H1 (cell line): ENCODE results near the gene LYPD1. TPM values are rescaled to one million over a fixed set of nuclear protein-coding genes. Genes with fewer than 3 reads are reported as not detected.

ENCODE experiments used
- CTCF ChIA-PET: fragments of 300-600 bp; sonication (Branson Sonifier 250); formaldehyde crosslinking; loops from one replicate; lab custom pipeline; 2021; ENCODE audit not compliant: partially characterized antibody; lab: Charles Lee
- POLR2A ChIA-PET: fragments of 300-600 bp; sonication (Branson Sonifier 250); formaldehyde crosslinking; loops from one replicate; lab custom pipeline; 2021; ENCODE audit warnings: inconsistent platforms; ENCODE audit not compliant: partially characterized antibody; lab: Charles Lee
- DNase-seq, 2 experiments: peaks; one replicate each; pipeline versions ENCODE4 v3.0.0 to v3.0.0-alpha.2; 2010 to 2022; ENCODE audit warnings: low spot score in 2 of 2, low read depth in 1 of 2, mixed read lengths in 1 of 2
- FAIRE-seq: peaks from 2 replicates; lab custom pipeline; 2011; peaks lifted over from hg19 to GRCh38; lab: Jason Lieb, UNC
- H2AFZ ChIP-seq: 2 replicates; pipeline ENCODE4 v1.8.1; 2012; ENCODE audit warnings: low read length, inconsistent platforms
- H2AK5ac ChIP-seq: 2 replicates; pipeline ENCODE4 v1.6.1; 2013; ENCODE audit warnings: low read depth, low read length
- H2BK120ac ChIP-seq: replicated peaks from 2 replicates; pipeline ENCODE3; 2013; ENCODE audit warnings: low read depth, low read length, inconsistent platforms
- H2BK12ac ChIP-seq: 2 replicates; pipeline ENCODE4 v1.6.1; 2013; ENCODE audit warnings: low read depth, low read length
- H2BK15ac ChIP-seq: 2 replicates; pipeline ENCODE4 v1.6.1; 2013; ENCODE audit warnings: low read length
- H2BK20ac ChIP-seq: 2 replicates; pipeline ENCODE4 v1.6.1; 2013; ENCODE audit warnings: low read length
- H2BK5ac ChIP-seq: 2 replicates; pipeline ENCODE4 v1.6.1; 2013; ENCODE audit warnings: low read depth, low read length
- H3K14ac ChIP-seq: 2 replicates; pipeline ENCODE4 v1.6.1; 2013; ENCODE audit warnings: inconsistent platforms; ENCODE audit not compliant: insufficient read length
- H3K18ac ChIP-seq: 2 replicates; pipeline ENCODE4 v1.6.1; 2013; ENCODE audit warnings: low read length; ENCODE audit errors: extremely low read depth
- H3K23ac ChIP-seq: 2 replicates; pipeline ENCODE4 v1.6.1; 2013; ENCODE audit warnings: inconsistent platforms; ENCODE audit not compliant: insufficient read length
- H3K23me2 ChIP-seq: 2 replicates; pipeline ENCODE4 v1.6.1; 2013; ENCODE audit warnings: low read depth, low read length
- H3K27ac ChIP-seq: 2 replicates; pipeline ENCODE4 v1.6.1; 2011; ENCODE audit warnings: low read depth, low read length, inconsistent platforms
- H3K27me3 ChIP-seq, 4 experiments: replicated peaks in 1 of 4; 1 replicate in 1 of 4; 2 replicates in 3 of 4; pipeline versions ENCODE4 v1.6.1 to v1.8.1; 2011 to 2013; ENCODE audit warnings: low read length in 3 of 4, mild to moderate bottlenecking in 3 of 4, inconsistent platforms in 2 of 4, mixed read lengths in 2 of 4, moderate library complexity in 1 of 4; ENCODE audit not compliant: control insufficient read depth in 3 of 4, insufficient read depth in 3 of 4; ENCODE audit errors: extremely low read depth in 1 of 4
- H3K36me3 ChIP-seq, 4 experiments: 2 replicates each; pipeline versions ENCODE4 v1.6.1 to v1.8.1; 2011 to 2013; ENCODE audit warnings: mild to moderate bottlenecking in 4 of 4, low read length in 3 of 4, moderate library complexity in 2 of 4, control low read depth in 1 of 4, inconsistent platforms in 1 of 4; ENCODE audit not compliant: insufficient read depth in 4 of 4, control insufficient read depth in 2 of 4
- H3K4ac ChIP-seq: replicated peaks from 2 replicates; pipeline ENCODE3; 2013; ENCODE audit warnings: low read length, low read depth, mixed read lengths, inconsistent platforms; ENCODE audit not compliant: insufficient read length
- H3K4me1 ChIP-seq, 4 experiments: replicated peaks in 1 of 4; 1 replicate in 1 of 4; 2 replicates in 3 of 4; pipeline versions ENCODE4 v1.6.1 to v1.8.1; 2011 to 2013; ENCODE audit warnings: low read length in 3 of 4, inconsistent platforms in 2 of 4, mixed read lengths in 1 of 4; ENCODE audit not compliant: insufficient read depth in 4 of 4, control insufficient read depth in 3 of 4
- H3K4me2 ChIP-seq, 2 experiments: 2 replicates each; pipeline versions ENCODE4 v1.6.1 to v1.8.1; 2011 to 2013; ENCODE audit warnings: low read depth in 2 of 2, low read length in 2 of 2, control low read depth in 1 of 2, inconsistent platforms in 1 of 2, mild to moderate bottlenecking in 1 of 2; ENCODE audit not compliant: insufficient read depth in 1 of 2
- H3K4me3 ChIP-seq, 4 experiments: fragments of 200-600, 300-600 bp in 1 of 4; sonication (generic), shearing (Covaris generic), sonication (Bioruptor Twin) in 1 of 4; 2 replicates each; pipeline versions ENCODE4 v1.5.1 to v1.8.1; 2011 to 2016; ENCODE audit warnings: low read length in 4 of 4, low read depth in 3 of 4, control low read depth in 2 of 4, inconsistent platforms in 2 of 4, mild to moderate bottlenecking in 2 of 4, mixed read lengths in 1 of 4, moderate library complexity in 1 of 4; ENCODE audit not compliant: insufficient read depth in 2 of 4; ENCODE audit errors: extremely low read depth in 1 of 4
- H3K56ac ChIP-seq: replicated peaks from 2 replicates; pipeline ENCODE3; 2013; ENCODE audit warnings: low read depth, mild to moderate bottlenecking, mixed read lengths, low read length, inconsistent platforms; ENCODE audit not compliant: insufficient read length
- H3K79me1 ChIP-seq: 2 replicates; pipeline ENCODE4 v1.6.1; 2013; ENCODE audit warnings: low read depth, low read length, control low read depth
- H3K79me2 ChIP-seq, 2 experiments: 2 replicates each; pipeline versions ENCODE4 v1.6.1 to v1.8.1; 2012 to 2013; ENCODE audit warnings: low read length in 2 of 2, mild to moderate bottlenecking in 2 of 2, inconsistent platforms in 1 of 2; ENCODE audit not compliant: insufficient read depth in 2 of 2, control insufficient read depth in 1 of 2
- H3K9ac ChIP-seq, 4 experiments: replicated peaks in 1 of 4; 1 replicate in 1 of 4; 2 replicates in 3 of 4; pipeline versions ENCODE4 v1.6.1 to v1.8.1; 2011 to 2013; ENCODE audit warnings: low read depth in 3 of 4, low read length in 3 of 4, control low read depth in 2 of 4, mild to moderate bottlenecking in 2 of 4, moderate library complexity in 2 of 4, inconsistent platforms in 1 of 4; ENCODE audit errors: extremely low read depth in 1 of 4
- H3K9me3 ChIP-seq, 2 experiments: 2 replicates each; pipeline versions ENCODE4 v1.6.1 to v1.8.1; 2012 to 2013; ENCODE audit warnings: mild to moderate bottlenecking in 2 of 2, moderate library complexity in 2 of 2, control low read depth in 1 of 2, inconsistent platforms in 1 of 2, low read depth in 1 of 2, low read length in 1 of 2, mixed read lengths in 1 of 2; ENCODE audit not compliant: insufficient read depth in 2 of 2
- H4K20me1 ChIP-seq, 2 experiments: replicated peaks in 1 of 2; 2 replicates each; pipeline versions ENCODE3 to v1.8.1; 2011 to 2013; ENCODE audit warnings: inconsistent platforms in 2 of 2, low read length in 2 of 2, mild to moderate bottlenecking in 1 of 2; ENCODE audit not compliant: insufficient read depth in 2 of 2, control insufficient read depth in 1 of 2
- H4K5ac ChIP-seq: 2 replicates; pipeline ENCODE4 v1.6.1; 2013; ENCODE audit warnings: low read length, low read depth, mixed read lengths, inconsistent platforms; ENCODE audit not compliant: insufficient read length
- H4K8ac ChIP-seq: 2 replicates; pipeline ENCODE4 v1.8.0; 2013; ENCODE audit warnings: mild to moderate bottlenecking, moderate library complexity, low read length, inconsistent platforms; ENCODE audit not compliant: insufficient read depth; ENCODE audit errors: extremely low read depth
- H4K91ac ChIP-seq: replicated peaks from 2 replicates; pipeline ENCODE3; 2013; ENCODE audit warnings: low read length, mixed read lengths, inconsistent platforms; ENCODE audit not compliant: insufficient read length
- EP300 ChIP-seq, 2 experiments: IDR thresholded peaks; 1 replicate in 1 of 2; 2 replicates in 1 of 2; pipeline ENCODE4 v1.6.1; 2011 to 2012; ENCODE audit warnings: low read depth in 2 of 2, low read length in 2 of 2, mild to moderate bottlenecking in 2 of 2, borderline replicate concordance in 1 of 2, inconsistent platforms in 1 of 2, moderate library complexity in 1 of 2
- GABPA ChIP-seq: IDR thresholded peaks from 2 replicates; pipeline ENCODE4 v1.6.1; 2011; ENCODE audit warnings: mild to moderate bottlenecking, low read length, moderate library complexity, borderline replicate concordance; ENCODE audit not compliant: insufficient read depth
- TAF1 ChIP-seq: IDR thresholded peaks from 2 replicates; pipeline ENCODE4 v1.6.1; 2011; ENCODE audit warnings: mild to moderate bottlenecking, low read depth, low read length
- WGBS, 2 experiments: shearing (Covaris generic) in 1 of 2; methylation state at CpG; one replicate each; pipeline versions ENCODE4 v1.1.6 to v1.1.7; 2013 to 2015; ENCODE audit warnings: low lambda C conversion rate in 2 of 2, mixed read lengths in 2 of 2, inconsistent platforms in 1 of 2, low coverage in 1 of 2, missing lambda C conversion rate in 1 of 2; ENCODE audit not compliant: insufficient replicate concordance in 2 of 2, insufficient coverage in 1 of 2, insufficient read length in 1 of 2; ENCODE audit errors: extremely low coverage in 1 of 2, missing lambda C conversion rate in 1 of 2; 5-methylcytosine and 5-hydroxymethylcytosine counted together
- polyA plus RNA-seq, 7 experiments: library from polyadenylated mRNA; depleted of rRNA in 3 of 7; stranded (reverse) in 5 of 7; unstranded in 2 of 7; fragments of >200 nt in 5 of 7; fragments of 200-250 nt in 2 of 7; gene quantifications; 1 replicate in 5 of 7; 2 replicates in 1 of 7; 4 replicates in 1 of 7; pipeline versions ENCODE4 v1.2.1 to v1.2.3, GENCODE V29; 2011 to 2013; ENCODE audit warnings: missing spikeins in 2 of 7, mixed read lengths in 2 of 7
- total RNA-seq: library from RNA; stranded (reverse); fragmentation: NEBNext Ultra II Directional; extraction: Animal tissue kit (Norgen Biotek cat#: 25700); gene quantifications from 2 replicates; pipeline ENCODE4 v1.2.1, GENCODE V29; 2021

LYPD1 gene
- total and polyA plus RNA-seq, 2 of the 8 experiments (the other 6 are each of a cell fraction or from before 2014, with no cell fraction given), result 1.9 to 2.7 TPM

DNA sequence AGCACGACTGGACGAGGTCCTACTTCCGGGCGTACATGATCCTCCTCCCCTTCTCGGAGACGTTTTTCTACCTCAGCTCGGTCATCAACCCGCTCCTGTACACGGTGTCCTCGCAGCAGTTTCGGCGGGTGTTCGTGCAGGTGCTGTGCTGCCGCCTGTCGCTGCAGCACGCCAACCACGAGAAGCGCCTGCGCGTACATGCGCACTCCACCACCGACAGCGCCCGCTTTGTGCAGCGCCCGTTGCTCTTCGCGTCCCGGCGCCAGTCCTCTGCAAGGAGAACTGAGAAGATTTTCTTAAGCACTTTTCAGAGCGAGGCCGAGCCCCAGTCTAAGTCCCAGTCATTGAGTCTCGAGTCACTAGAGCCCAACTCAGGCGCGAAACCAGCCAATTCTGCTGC is 24.8 kb downstream of the LYPD1 start:
- H3K23me2 ChIP-seq, result no peaks in the 10 kb centered on the region
- H2BK5ac ChIP-seq, result peak overlapping the region; percentile 7; the same call in 1 of the 2 replicates
- no peaks in the 10 kb centered on the region for H3K9me3 ChIP-seq
- no peaks in the 10 kb centered on the region for H3K79me2 ChIP-seq
- H3K4me3 ChIP-seq, result no peak overlapping the region
- POLR2A ChIA-PET, result no interaction called here
- no peaks in the 10 kb centered on the region for H3K79me1 ChIP-seq
- no peaks in the 10 kb centered on the region for H3K36me3 ChIP-seq
- H3K18ac ChIP-seq, result 0 out of 2 replicates have a peak overlapping the region, but pooled peaks have one; percentile 13
- no peak overlapping the region for H3K56ac ChIP-seq
- FAIRE-seq (no peak), DNase-seq (no peak)
- 97% methylated on average over 29 of the region's 35 CpGs; no CpG with 5 or more reads in 1 of the 2 experiments for WGBS, 2 experiments
- TF ChIP-seq TAF1, result no peak
- no peak for TF ChIP-seq GABPA
- no peak for TF ChIP-seq EP300 (IDR thresholded peaks at IDR 0.05; ENCODE audit: borderline replicate concordance in 1 of 2, low read depth in 2 of 2, low read length in 2 of 2)
- H3K4me2 ChIP-seq, result no peak overlapping the region
- H2BK20ac ChIP-seq, result no peak overlapping the region
- H2BK12ac ChIP-seq, result no peak overlapping the region
- H3K27ac ChIP-seq, result no peak overlapping the region
- no peak overlapping the region for H2BK120ac ChIP-seq
- H3K4me1 ChIP-seq, result peaks cover 0 to 7% (median 3%) of the 10 kb centered on the region in 4 experiments; a peak in 4 of 7 replicates
- H3K4ac ChIP-seq, result no peak overlapping the region
- no peak overlapping the region for H4K91ac ChIP-seq
- no peak overlapping the region for H4K5ac ChIP-seq
- no peak overlapping the region for H3K14ac ChIP-seq
- CTCF ChIA-PET, result interaction anchor here (0.6 to 3.5 kb wide), 5 partner anchors 8 to 177 kb away, joined by 3 to 12 read pairs (median 3); no protein-coding TSS in a partner anchor
- no peak overlapping the region for H3K9ac ChIP-seq
- no peak overlapping the region for H2BK15ac ChIP-seq
- H4K20me1 ChIP-seq, result no peaks in the 10 kb centered on the region
- no peak overlapping the region for H3K23ac ChIP-seq
- H4K8ac ChIP-seq, result no peak overlapping the region
- no peaks in the 10 kb centered on the region; a peak in 1 of 7 replicates for H3K27me3 ChIP-seq
- H2AFZ ChIP-seq, result no peak overlapping the region
- no peak overlapping the region for H2AK5ac ChIP-seq
